Cardiac muscle cell (in vitro differentiated cells and primary cell): Measurements from ENCODE around the gene IGSF9. TPM values are rescaled to one million over a fixed set of nuclear protein-coding genes. Genes with fewer than 3 reads are reported as not detected.

ENCODE experiments used
- DNase-seq, 2 donors: peaks; one replicate each; pipeline versions ENCODE4 v3.0.0 to v3.0.0-alpha.2; 2010 to 2017; ENCODE audit warnings: low read depth in 1 of 2, low spot score in 1 of 2
- H3K27ac ChIP-seq: fragments of 200-600 bp; sonication (generic); 2 replicates; pipeline ENCODE4 v1.5.1; 2016
- H3K27me3 ChIP-seq: fragments of 200-600 bp; sonication (generic); 2 replicates; pipeline ENCODE4 v1.6.0; 2016; ENCODE audit warnings: control low read depth
- H3K36me3 ChIP-seq: fragments of 200-600 bp; sonication (generic); 2 replicates; pipeline ENCODE4 v1.5.1; 2016; ENCODE audit warnings: control low read depth
- H3K4me1 ChIP-seq: fragments of 200-600 bp; sonication (generic); 2 replicates; pipeline ENCODE4 v1.8.1; 2017; ENCODE audit warnings: low read depth, mild to moderate bottlenecking, mixed run types
- H3K4me3 ChIP-seq: fragments of 200-600 bp; sonication (generic); 2 replicates; pipeline ENCODE4 v1.5.1; 2016; ENCODE audit warnings: mild to moderate bottlenecking
- H3K9me3 ChIP-seq: fragments of 200-600 bp; sonication (generic); 2 replicates; pipeline ENCODE4 v1.5.1; 2017; ENCODE audit warnings: low read depth, mild to moderate bottlenecking, control low read depth
- CTCF ChIP-seq: IDR thresholded peaks from 2 replicates; pipeline ENCODE4 v1.5.1; 2012; ENCODE audit warnings: low read depth, mild to moderate bottlenecking, low read length
- polyA plus RNA-seq: library from polyadenylated mRNA; unstranded; fragments of >200 nt; fragmentation: Nextera tagmentation; extraction: Ambion mirVana; gene quantifications from 2 replicates; pipeline ENCODE4 v1.2.1, GENCODE V29; 2016
- total RNA-seq: library from RNA; depleted of rRNA; stranded (reverse); fragments of >200 nt; gene quantifications from 2 replicates; pipeline ENCODE4 v1.2.3, GENCODE V29; 2016

Gene IGSF9
- total and polyA plus RNA-seq, 2 experiments from 2014 or later, result 1.7 to 2.3 TPM

DNA sequence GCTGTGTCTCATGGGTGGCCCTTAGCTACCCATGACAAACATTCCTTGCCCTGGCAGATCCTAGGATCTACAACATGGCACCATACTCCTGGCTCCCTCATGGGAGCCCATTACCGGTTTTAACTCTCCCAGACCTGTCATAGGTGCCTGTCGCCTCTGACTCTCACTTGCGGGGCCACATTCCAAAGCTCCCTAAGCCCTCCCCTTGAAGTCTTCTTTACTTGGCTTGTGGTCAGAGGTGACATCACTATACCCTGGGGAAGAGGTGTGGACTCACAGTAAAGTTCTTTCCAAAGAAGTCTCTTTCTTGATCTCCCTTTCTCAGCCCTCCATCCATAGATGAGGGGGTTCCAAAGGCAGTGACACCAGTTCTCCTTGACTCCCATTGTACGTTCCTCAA lies 14.0 kb upstream of the IGSF9 start:
- H3K36me3 ChIP-seq, result no peaks in the 10 kb centered on the region
- no peaks in the 10 kb centered on the region for H3K27me3 ChIP-seq
- no peaks in the 10 kb centered on the region for H3K4me1 ChIP-seq
- H3K9me3 ChIP-seq, result no peaks in the 10 kb centered on the region
- no peak for TF ChIP-seq CTCF
- no peak for DNase-seq
- H3K27ac ChIP-seq, result no peak overlapping the region
- no peak overlapping the region for H3K4me3 ChIP-seq

- no peaks in the 10 kb centered on the region for H3K4me1 ChIP-seq
- TF ChIP-seq CTCF, result no peak
Measured at GRCh38 chr1:159958719-159959380, 13.4 kb upstream of the IGSF9 start.

GRCh38 chr1:159957824-159958268 lies 12.4 kb upstream of the IGSF9 start:
- no peak overlapping the region for H3K4me3 ChIP-seq
- no peak for DNase-seq
- H3K9me3 ChIP-seq, result no peaks in the 10 kb centered on the region
- no peaks in the 10 kb centered on the region for H3K4me1 ChIP-seq
- no peak for TF ChIP-seq CTCF
- H3K27ac ChIP-seq, result no peak overlapping the region
- no peaks in the 10 kb centered on the region for H3K36me3 ChIP-seq
- H3K27me3 ChIP-seq, result peaks cover 6% of the 10 kb centered on the region

More at GRCh38 chr1:159958719-159959380, 13.4 kb upstream of the IGSF9 start:
- no peak overlapping the region for H3K4me3 ChIP-seq
- no peak for DNase-seq
- no peak overlapping the region for H3K27ac ChIP-seq
- no peaks in the 10 kb centered on the region for H3K9me3 ChIP-seq
- H3K27me3 ChIP-seq, result no peaks in the 10 kb centered on the region
- no peaks in the 10 kb centered on the region for H3K36me3 ChIP-seq

- Histone ChIP-seq H3K27me3 (peaks cover 6% of the 10 kb centered on the region), H3K36me3 (no peaks in the 10 kb centered on the region)
Measured at GRCh38 chr1:159955456-159955855, 10.0 kb upstream of the IGSF9 start.

More at GRCh38 chr1:159955456-159955855, 10.0 kb upstream of the IGSF9 start:
- Histone ChIP-seq H3K4me1 (no peaks in the 10 kb centered on the region), H3K9me3 (no peaks in the 10 kb centered on the region), H3K4me3 (no peak overlapping the region), H3K27ac (no peak overlapping the region)
- DNase-seq, result no peak
- no peak for TF ChIP-seq CTCF
